Mucosa of descending colon (tissue), 3 donors: ENCODE measurements around the gene APBB2. TPM values are rescaled to one million over a fixed set of nuclear protein-coding genes. Genes with fewer than 3 reads are reported as not detected.

ENCODE experiments used
- ATAC-seq: fragments of 200-7000 bp; cut with Tn5 transposase; one replicate; pipeline ENCODE4 v1.9.1; 2020; ENCODE audit warnings: mild to moderate bottlenecking, moderate library complexity
- DNase-seq, 3 donors: peaks; one replicate each; pipeline ENCODE4 v3.0.0-alpha.2; 2020
- H3K36me3 ChIP-seq: fragments of 200-600 bp; one replicate; pipeline ENCODE4 v1.8.0; 2021; ENCODE audit warnings: low read depth, mild to moderate bottlenecking
- H3K4me1 ChIP-seq: fragments of 200-600 bp; one replicate; pipeline ENCODE4 v1.8.0; 2021; ENCODE audit warnings: low read depth, mild to moderate bottlenecking
- H3K4me3 ChIP-seq: fragments of 200-600 bp; one replicate; pipeline ENCODE4 v1.8.0; 2021; ENCODE audit warnings: mild to moderate bottlenecking
- H3K9me3 ChIP-seq: fragments of 200-600 bp; one replicate; pipeline ENCODE4 v1.8.0; 2021; ENCODE audit warnings: mild to moderate bottlenecking
- intact Hi-C, 2 donors: fragments of 100-400 bp; cut with DNase I in 1 of 2; cut with micrococcal nuclease in 1 of 2; formaldehyde crosslinking; loops; one replicate each; pipeline versions ENCODE4 v1.11.0 to v1.11.1; 2022; cut with DNase I, micrococcal nuclease
- total RNA-seq, 3 donors: library from RNA; stranded (reverse); fragmentation: NEBNext Ultra II Directional in 2 of 3; extraction: Animal tissue kit (Norgen Biotek cat#: 25700) in 2 of 3; gene quantifications; one replicate each; pipeline versions ENCODE4 v1.2.1 to v1.2.4, GENCODE V29; 2021 to 2023
- TF ChIP-seq, protein P1 (sequence below): fragments of 200-600 bp; IDR thresholded peaks from one replicate; pipeline ENCODE4 v1.8.0; 2022; ENCODE audit warnings: antibody characterized with exemption, mild to moderate bottlenecking
- donor health status: DM: no; HTN: no; CAD: no; lungs with moderate emphysema.
- donor health status: DM: no; HTN: no; CAD: no.
- donor health status: DM: no; HTN: yes; CAD: no.

APBB2 gene
- total RNA-seq, 3 donors from 2014 or later, result 26.3 to 68.3 (median 29.6) TPM

- intact Hi-C loops, result loop anchor here (2.0 to 10.0 kb wide), 2 partner anchors 232 to 238 kb away; no protein-coding TSS in a partner anchor
- TF ChIP-seq, protein P1, sequence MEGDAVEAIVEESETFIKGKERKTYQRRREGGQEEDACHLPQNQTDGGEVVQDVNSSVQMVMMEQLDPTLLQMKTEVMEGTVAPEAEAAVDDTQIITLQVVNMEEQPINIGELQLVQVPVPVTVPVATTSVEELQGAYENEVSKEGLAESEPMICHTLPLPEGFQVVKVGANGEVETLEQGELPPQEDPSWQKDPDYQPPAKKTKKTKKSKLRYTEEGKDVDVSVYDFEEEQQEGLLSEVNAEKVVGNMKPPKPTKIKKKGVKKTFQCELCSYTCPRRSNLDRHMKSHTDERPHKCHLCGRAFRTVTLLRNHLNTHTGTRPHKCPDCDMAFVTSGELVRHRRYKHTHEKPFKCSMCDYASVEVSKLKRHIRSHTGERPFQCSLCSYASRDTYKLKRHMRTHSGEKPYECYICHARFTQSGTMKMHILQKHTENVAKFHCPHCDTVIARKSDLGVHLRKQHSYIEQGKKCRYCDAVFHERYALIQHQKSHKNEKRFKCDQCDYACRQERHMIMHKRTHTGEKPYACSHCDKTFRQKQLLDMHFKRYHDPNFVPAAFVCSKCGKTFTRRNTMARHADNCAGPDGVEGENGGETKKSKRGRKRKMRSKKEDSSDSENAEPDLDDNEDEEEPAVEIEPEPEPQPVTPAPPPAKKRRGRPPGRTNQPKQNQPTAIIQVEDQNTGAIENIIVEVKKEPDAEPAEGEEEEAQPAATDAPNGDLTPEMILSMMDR, result peak; percentile 5
- ATAC-seq (peak; percentile 7), DNase-seq (peak in 2 of 3 donors; percentile 35 to 62)
- Histone ChIP-seq H3K9me3 (no peaks in the 10 kb centered on the region), H3K4me1 (peaks cover 10% of the 10 kb centered on the region), H3K36me3 (no peaks in the 10 kb centered on the region), H3K4me3 (no peak overlapping the region)
Measured at GRCh38 chr4:41212616-41213203, 1.6 kb downstream of the APBB2 start.

DNA sequence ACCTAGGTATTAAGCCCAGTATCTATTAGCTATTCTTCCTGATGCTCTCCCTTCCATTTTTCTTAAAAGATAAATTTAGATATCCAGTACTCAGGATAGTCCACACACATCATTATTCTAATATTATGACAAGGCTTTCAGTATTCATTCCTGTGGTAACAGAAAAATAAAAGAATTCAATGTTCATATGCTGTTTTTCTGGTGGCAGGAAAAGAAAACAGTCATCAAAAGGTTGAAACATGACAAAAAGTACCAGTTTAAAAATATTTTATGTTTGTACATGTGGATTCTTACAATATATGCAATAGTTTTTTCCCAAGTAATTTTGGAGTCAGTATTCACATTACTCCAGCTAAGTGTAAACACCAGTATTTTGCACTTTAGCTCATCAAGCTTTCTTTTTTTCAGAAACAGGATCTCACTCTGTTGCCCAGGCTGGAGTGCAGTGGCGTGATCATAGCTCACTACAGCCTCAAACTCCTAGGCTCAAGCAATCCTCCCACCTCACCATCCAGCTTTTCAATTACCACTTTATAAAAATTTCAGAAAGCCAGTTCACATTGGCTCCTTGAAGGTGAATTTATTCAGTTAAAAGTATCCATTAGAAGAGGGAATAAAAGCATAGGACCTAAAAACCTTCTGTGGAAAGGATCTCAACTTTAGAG lies 2.3 kb downstream of the APBB2 start:
- ATAC-seq (no peak), DNase-seq (no peak)
- TF ChIP-seq, protein P1, result no peak
- intact Hi-C loops, result loop anchor here (2.0 to 10.0 kb wide), 2 partner anchors 231 to 237 kb away; no protein-coding TSS in a partner anchor
- H3K36me3 ChIP-seq, result no peaks in the 10 kb centered on the region
- H3K4me3 ChIP-seq, result no peak overlapping the region
- peaks cover 10% of the 10 kb centered on the region for H3K4me1 ChIP-seq
- H3K9me3 ChIP-seq, result no peaks in the 10 kb centered on the region

DNA sequence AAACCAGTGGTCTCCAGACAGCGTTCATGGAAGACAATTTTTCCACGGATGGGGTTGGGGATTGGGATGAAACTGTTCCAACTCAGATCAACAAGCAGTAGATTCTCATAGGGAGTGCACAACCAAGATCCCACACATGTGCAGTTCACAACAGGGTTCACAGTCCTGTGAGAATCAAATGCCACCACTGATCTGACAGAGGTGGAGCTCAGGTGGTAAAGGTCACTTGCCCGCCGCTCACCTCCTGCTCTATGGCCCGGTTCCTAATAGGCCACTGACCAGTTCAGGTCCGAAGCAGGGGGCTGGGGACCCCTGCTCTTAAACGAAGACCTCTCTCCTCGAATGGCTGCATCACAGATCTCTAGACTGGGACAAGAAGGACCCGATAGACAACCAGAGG lies 4.4 kb downstream of the APBB2 start:
- peaks cover 6% of the 10 kb centered on the region for H3K4me1 ChIP-seq
- DNase-seq, result peak in 2 of 3 donors; percentile 12 to 44
- no peak overlapping the region for H3K4me3 ChIP-seq
- no peaks in the 10 kb centered on the region for H3K36me3 ChIP-seq
- H3K9me3 ChIP-seq, result no peaks in the 10 kb centered on the region
- TF ChIP-seq, protein P1, result no peak
- intact Hi-C loops, result loop anchor here in 1 of 2 donors (10.0 kb wide), 1 partner anchor 235 kb away; no protein-coding TSS in a partner anchor
- ATAC-seq, result peak; percentile 4

- TF ChIP-seq, protein P1, result no peak
- Histone ChIP-seq H3K4me3 (no peak overlapping the region), H3K9me3 (no peaks in the 10 kb centered on the region), H3K36me3 (no peaks in the 10 kb centered on the region), H3K4me1 (peaks cover 6% of the 10 kb centered on the region)
- peak; percentile 86 for ATAC-seq
- intact Hi-C loops, result no loop called here
- DNase-seq, result peak in 2 of 3 donors; percentile 64 to 67
Measured at GRCh38 chr4:41209187-41209586, 5.2 kb downstream of the APBB2 start.

GRCh38 chr4:41207291-41207831 lies 7.0 kb downstream of the APBB2 start:
- H3K9me3 ChIP-seq, result no peaks in the 10 kb centered on the region
- H3K4me3 ChIP-seq, result no peak overlapping the region
- DNase-seq (no peak), ATAC-seq (no peak)
- peaks cover 13% of the 10 kb centered on the region for H3K4me1 ChIP-seq
- intact Hi-C loops, result no loop called here
- no peaks in the 10 kb centered on the region for H3K36me3 ChIP-seq
- TF ChIP-seq, protein P1, result no peak
